NB4 (cell line): ENCODE data around the gene MRPS34.

Experiments
- CTCF ChIP-seq: IDR thresholded peaks from one replicate; pipeline ENCODE4 v1.5.1; 2012; ENCODE audit warnings: low read depth, low read length
- POLR2A ChIP-seq: IDR thresholded peaks from 2 replicates; pipeline ENCODE4 v1.6.1; 2011; ENCODE audit warnings: mild to moderate bottlenecking; ENCODE audit not compliant: insufficient read length; ENCODE audit errors: extremely low read depth

DNA sequence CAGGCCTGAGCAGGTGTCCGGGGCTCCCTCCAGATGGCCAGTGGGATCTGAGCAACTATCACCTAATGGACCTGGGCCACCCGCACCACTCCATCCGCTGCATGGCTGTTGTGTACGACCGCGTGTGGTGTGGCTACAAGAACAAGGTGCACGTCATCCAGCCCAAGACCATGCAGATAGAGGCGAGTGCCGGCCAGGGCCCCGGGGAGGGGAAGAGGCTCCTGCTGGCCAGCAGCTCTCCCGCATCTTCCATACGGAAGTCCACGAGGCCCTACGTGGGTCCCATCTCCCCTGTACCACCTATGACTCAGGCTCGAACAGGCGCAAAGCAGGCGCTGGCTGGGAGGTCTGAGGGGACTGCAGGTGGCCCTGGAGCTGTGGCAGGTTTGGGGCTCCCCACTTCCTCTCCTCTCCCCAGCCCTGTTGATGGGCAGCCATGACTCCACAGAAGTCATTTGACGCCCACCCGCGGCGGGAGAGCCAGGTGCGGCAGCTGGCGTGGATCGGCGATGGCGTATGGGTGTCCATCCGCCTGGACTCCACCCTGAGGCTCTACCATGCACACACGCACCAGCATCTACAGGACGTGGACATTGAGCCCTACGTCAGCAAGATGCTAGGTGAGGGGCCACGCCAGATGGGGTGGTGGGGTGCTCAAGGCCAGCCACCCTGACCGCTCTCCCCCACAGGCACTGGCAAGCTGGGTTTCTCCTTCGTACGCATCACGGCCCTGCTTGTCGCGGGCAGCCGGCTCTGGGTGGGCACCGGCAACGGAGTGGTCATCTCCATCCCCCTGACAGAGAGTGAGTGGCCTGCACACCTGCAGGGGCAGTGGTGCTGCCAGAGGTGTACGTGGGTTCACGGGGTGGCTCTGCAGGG is 5.6 kb downstream of the MRPS34 start:
- no peak for TF ChIP-seq CTCF
- no peak for TF ChIP-seq POLR2A
